NCI-H526 (cell line): ENCODE results near the gene CDH10.

Experiments used
- DNase-seq, 2 experiments: peaks; one replicate each; lab custom pipeline; 2025; lab: John Stamatoyannopoulos, UW

Gene CDH10

GRCh38 chr5:24644761-24645160 lies at the start of gene CDH10:
TSS of gene CDH10 (minus strand) at chr5:24644978. CDS start at chr5:24593490, 51,488 bp downstream.
- peak in 1 of 2 experiments; percentile 24 for DNase-seq

DNA sequence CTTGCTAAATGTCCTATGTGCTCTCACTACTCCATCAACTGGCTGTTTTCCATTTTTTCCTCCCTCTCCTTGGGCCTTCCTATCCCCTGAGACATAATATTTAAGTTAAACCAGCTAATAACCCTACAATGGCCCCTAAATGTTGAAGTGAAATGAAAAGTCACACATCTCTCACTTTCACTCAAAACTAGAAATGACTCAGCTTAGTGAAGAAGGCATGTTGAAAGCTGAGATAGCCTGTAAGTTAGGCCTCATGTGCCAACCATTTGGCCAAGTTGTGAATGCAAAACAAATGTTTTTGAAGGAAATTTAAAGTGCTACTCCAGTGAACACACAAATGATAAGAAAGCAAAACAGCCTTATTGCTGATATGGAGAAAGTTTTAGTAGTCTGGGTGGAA lies 48.8 kb upstream of the CDH10 start:
- DNase-seq = no peak

DNA sequence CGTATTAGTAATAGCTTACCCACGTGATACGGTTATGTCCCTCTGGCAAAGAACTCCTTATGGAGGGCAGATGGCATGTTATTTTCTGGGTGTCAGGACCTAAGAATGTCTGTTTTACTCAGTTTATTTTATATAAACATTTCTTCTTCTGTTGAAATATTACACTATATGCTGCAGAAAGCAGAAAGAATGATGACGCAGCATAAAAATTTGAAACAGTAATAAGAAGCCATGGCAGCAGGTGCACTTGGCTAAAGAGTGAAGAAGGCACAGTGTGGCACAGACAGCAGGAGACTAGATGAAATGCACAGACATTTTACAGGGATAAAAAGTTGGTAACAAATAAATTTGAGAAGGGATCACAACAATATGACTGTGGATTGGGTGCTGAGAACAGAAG lies 46.3 kb upstream of the CDH10 start:
- DNase-seq = no peak

DNA sequence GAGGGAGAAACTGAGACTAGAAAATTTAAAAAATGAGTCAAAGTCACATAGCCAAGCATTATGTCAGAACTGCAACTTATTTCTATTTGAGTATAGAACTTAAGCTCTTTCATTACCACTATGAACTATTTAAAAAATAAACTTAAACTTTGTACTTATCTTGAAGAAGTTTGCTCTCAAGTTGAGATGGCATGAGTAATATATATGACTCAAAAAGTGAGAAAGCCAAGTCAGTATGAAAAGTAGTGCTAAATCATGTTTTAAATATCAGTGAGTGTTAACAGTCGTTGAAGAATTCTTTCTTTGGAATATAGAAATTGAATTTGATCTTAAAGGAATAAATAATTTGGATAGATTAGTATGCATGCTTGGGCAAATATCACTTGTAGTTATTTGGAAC lies 36.3 kb upstream of the CDH10 start:
- DNase-seq = no peak

GRCh38 chr5:24668050-24668449 lies 23.3 kb upstream of the CDH10 start:
- DNase-seq = no peak

DNA sequence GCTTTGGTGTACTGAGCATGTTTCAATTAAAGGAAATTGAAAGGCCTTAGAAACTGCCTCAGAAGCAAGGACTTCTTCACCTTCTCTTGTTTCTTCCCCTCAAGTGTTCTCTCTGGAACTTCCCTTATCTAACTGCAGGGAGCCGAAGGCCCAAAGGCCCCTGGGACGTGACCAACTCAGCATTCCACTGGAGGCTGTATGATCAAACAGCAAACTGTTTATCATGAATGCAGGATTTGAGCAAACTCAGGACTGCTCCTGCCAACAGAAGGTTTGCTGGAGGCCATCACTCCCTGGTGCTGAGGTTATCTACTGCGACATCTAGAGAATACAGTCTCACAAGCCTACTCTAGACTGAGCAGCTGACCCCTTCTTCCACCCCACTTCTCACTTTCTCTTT lies 4.8 kb upstream of the CDH10 start:
- no peak for DNase-seq

DNA sequence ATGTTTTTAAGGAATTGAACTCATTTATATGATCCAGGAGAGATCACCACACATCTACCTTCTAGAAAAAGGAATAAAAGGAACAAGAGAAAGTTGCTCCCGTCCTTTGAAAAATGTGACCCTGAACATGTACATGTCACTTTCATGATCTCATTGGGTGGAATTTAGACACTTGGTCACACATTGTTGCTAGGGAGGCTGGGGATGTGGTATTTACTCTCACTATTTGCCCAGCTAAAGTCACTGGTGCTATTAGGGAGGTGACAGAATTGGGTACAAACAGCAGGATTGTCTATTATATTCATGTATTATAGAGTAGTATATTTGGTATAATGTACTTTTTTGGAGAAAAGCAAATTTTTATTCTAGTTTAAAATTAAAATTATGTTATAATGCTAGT lies 2.1 kb upstream of the CDH10 start:
- no peak for DNase-seq

DNA sequence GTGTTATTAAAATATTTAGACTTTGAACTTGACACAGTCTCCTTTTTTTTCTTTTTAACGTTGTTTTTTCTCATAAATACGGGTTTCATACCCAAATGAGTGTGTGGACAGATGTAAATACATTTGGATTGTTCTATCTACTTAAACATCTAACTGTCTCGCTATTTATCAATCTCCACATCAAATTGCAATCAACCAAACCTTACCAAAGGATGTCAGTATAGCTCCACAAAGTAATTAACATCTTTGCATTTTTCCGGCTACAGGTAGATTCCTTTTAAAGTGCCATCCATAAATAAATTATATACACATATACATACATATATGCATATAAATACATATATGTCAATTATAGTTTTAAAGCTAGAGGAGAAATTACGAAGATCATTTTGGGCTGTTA lies 705 bp upstream of the CDH10 start:
- no peak for DNase-seq

DNA sequence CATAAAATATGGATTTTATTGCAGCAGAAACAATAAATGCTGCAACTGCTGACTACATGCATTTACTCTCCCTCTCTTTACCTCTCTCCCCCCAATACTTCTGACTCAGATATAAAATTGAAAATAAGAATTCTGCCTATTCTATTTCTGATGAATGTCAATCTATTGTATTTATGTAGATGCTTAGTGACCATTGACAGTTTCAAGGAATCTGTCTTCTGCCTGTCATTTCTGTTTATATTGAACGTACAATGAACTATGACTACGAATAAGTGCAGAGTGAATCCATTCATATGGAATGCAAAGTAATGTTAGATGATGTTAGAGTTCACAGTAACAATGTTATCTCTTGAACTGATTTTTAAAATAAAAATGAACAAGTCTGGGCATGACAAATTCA lies 898 bp downstream of the CDH10 start:
- DNase-seq = no peak

DNA sequence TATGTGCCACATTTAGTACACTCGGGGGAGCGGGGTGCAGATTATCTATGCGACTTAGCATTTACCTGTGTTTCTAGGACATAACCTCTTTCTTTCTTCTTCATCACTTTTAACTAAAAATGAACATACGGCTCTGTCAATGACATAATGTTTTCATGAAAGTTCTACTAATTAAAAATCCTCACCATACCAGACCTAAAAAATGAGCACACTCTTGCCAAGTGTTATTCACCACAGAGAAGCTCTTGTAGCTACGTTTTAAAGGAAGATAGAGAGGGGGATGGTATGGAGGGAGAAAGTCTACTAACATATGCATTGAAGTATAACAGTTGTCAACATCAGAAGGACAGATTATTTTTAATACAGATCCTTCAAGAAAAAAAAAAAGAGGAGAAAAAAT lies 1.6 kb downstream of the CDH10 start:
- no peak for DNase-seq

GRCh38 chr5:24642022-24642421 lies 2.8 kb downstream of the CDH10 start:
- DNase-seq = peak in 1 of 2 experiments; percentile 42

GRCh38 chr5:24635209-24635608 lies 9.6 kb downstream of the CDH10 start:
- no peak for DNase-seq

DNA sequence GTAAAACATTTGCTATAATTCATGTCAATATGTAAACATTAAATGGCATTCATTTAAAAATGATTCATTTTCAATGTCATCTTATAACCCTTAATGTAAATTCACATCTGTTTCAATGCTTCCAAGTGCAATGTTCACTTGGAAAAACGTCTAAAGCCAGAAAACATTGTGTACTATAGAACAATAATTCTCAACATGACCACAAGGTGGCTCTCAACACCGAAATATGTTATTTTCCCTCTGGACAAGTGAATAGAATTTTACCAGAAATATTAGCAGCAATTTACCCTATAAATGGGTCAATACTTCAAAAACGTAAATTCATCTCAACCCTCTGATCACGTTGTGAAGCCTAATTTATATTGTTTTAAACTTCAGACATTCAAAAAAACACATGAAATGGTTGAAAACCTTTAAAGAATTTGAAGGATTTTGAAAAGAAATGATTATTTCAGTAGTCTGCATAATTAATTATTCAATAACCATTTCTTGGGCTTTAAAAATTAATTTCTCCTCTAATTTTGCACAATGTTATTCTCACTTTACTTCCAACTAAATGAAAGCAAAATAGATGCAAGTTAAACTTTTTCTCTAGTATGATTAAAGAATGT lies 11.0 kb downstream of the CDH10 start:
- DNase-seq = peak in 1 of 2 experiments; percentile 41

GRCh38 chr5:24632353-24632752 lies 12.4 kb downstream of the CDH10 start:
- DNase-seq = no peak

DNA sequence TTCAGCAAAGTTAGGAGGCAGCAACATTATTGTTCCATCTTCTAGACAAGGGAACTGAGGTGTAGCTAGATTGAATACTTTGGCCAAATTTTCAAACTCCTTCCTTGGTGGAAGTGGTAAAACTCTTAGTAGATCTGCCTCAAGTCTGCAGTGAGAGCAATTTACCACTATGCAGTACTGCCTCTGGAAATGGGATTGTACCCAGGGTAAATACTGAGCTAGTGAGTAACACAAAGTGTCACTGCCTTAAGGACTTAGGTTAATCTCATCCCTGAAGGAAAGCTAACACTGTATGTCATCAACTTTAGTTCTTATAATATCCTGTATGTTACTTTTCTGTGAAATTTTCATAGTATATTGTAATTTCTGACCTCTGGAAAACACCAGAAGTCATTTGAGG lies 13.9 kb downstream of the CDH10 start:
- DNase-seq = no peak

DNA sequence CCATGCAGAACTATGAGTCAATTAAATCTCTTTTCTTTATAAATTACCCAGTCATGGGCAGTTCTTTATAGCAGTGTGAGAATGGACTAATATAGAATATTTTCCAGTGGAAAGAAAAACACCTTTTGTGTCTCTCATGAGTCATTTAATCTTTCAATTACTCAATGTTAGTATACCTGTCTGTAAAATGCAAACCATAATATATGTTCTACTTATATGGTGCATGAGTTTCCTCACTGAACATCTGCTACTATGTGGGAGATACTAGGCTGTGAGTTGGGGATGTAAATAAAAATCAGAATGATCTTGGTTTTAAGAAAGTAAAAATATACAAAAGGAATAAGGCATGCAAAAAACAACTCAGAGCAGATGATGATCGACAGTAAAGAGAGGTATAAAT lies 15.0 kb downstream of the CDH10 start:
- DNase-seq = no peak

DNA sequence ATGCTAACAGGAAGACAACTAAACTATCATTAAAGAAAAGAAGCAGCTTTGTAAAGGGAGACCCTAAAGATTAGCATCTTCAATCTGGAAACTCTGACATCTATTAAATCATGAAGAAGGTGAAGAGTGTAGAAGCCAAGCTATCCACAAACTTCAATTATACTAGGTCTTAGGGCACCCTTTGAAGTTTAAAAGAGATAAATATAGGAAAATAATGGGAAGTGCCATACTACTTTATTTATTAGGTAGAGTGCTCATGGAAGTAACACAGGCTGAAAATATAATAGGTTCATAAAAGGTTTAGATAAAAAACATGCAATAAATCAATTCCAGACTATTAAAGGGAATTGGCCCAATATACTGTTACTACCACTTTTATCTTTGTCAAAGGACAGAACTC lies 19.9 kb downstream of the CDH10 start:
- no peak for DNase-seq

- DNase-seq = no peak
Measured at GRCh38 chr5:24623624-24624023, 21.2 kb downstream of the CDH10 start.

DNA sequence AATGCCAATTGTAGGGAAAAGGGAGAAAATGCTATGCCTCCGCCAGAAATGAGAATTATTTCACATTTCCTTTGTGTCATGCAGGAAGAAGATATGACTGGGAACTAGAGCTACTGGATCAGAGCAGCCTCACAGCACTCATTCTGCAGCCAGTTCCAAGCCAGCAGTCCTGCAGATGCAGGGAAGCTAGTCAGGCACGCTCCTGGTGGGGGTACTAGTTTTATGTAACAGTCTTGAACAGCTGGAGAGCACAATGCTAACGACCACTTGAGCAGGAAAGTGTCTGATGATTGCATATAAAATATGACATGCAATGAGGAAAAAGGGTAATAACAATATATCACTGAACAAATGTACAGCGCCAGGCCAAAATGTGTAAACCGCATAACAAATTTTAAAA lies 21.7 kb downstream of the CDH10 start:
- no peak for DNase-seq

- no peak for DNase-seq
Measured at GRCh38 chr5:24621792-24622191, 23.0 kb downstream of the CDH10 start.

GRCh38 chr5:24616566-24616965 lies 28.2 kb downstream of the CDH10 start:
- DNase-seq = no peak

GRCh38 chr5:24615159-24615558 lies 29.6 kb downstream of the CDH10 start:
- DNase-seq = peak in 1 of 2 experiments; percentile 5

GRCh38 chr5:24609706-24610105 lies 35.1 kb downstream of the CDH10 start:
- no peak for DNase-seq

DNA sequence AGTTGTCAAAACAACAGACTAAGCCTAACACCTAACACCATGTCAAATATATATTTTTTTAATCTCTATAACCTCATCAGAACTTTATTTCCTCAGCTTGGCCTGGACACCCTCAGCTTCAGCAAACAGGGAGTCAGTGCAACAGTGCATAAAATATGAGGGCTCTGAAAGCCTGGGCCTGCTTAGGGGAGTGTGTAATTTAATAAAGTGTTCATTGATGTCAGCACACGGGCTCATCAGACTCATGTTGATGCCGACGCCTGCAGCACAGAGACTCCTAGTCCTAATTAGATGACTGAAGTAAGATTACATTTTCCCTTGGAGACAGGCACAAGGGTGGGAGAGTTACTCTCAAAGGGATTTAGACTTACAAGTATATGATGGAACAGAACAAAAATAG lies 37.8 kb downstream of the CDH10 start:
- peak in 1 of 2 experiments; percentile 1 for DNase-seq

- no peak for DNase-seq
Measured at GRCh38 chr5:24602188-24602587, 42.6 kb downstream of the CDH10 start.
